Activated gamma-delta T cell treated with anti-CD3 and anti-CD28 coated beads, Interleukin-2, amount 50 U/mL, for 16 hours (primary cell): ENCODE measurements around the gene NME5.
"Not testable (repeated sequence)": the region's sequence is repeated elsewhere in the genome, so short reads cannot be mapped to it uniquely, and the experiment has no call there.

Experiments
- DNase-seq: peaks from one replicate; pipeline ENCODE4 v3.0.0-alpha.2; 2020; ENCODE audit warnings: low read depth

NME5 gene

GRCh38 chr5:138077064-138077696 is 62.0 kb downstream of the NME5 start:
- DNase-seq = peak; percentile 9

DNA sequence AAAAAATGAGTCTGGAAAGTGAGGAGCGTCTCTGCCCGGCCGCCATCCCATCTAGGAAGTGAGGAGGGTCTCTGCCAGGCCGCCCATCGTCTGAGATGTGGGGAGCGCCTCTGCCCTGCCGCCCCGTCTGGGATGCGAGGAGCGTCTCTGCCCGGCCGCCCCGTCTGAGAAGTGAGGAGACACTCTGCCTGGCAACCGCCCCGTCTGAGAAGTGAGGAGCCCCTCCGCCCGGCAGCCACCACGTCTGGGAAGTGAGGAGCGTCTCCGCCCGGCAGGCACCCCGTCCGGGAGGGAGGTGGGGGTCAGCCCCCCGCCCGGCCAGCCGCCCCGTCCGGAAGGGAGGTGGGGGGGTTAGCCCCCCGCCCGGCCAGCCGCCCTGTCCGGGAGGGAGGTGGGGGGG is 69.2 kb downstream of the NME5 start:
- DNase-seq = not testable (repeated sequence)

DNA sequence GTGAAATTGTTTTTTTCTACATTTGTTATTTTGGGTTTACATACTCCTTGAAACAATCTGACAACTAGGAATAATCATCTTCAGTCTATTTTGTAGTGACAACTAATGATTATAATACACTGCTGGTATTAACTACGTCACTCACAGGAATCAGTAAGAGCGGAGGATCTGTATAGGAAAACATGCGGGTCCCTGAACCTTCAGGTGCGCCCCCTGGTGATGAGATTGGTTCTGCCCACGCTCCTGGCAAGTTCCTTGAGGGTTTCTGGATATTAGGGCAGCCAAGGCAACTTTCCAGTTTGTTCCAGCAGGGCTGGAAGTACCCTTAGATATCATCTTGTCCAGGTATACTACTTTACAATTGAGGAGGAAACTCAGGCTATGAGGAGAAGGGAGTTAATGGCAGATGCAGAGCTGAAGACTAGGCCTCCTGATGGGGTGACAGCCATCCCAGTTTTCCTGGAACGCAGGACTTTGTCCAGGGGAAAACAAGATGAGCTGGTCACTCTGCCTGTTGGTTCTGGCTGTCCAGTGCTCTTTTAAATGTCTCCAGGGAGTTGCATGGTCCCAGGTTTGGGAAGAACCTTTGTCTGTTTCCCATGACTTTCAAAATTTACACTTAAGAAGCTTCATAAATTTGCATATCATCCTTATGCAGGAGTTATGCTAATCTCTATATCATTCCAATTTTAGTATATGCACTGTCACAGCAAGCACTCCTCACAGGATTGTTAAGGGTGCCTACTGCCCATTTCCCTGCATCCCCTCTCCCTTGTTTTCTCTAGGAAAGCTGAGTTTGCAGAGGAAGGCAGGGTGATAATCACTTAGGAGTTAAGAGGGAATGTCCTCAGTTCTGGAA is 70.3 kb downstream of the NME5 start:
- DNase-seq = peak; percentile 50

DNA sequence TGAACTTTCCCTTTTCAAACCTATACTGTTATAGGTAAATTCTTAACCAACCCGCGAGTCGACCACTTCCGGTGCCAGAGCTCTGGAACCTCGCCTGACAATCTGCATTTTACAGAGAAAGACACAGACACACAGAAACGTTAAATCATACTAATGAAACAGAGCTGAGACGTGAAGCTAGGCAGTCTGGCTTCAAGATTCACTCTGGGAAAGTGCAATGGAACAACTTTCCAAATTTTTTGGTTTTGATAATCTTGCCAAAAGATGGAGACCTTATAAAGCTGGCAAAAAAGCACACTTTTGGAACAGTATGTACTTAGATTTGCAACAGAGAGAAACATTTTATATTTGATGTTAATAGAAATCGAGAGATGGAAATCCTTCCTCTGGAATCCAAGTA is 71.3 kb downstream of the NME5 start:
- no peak for DNase-seq
